Ishikawa (cell line): ENCODE results near the gene NPLOC4.

ENCODE experiments used
- CEBPB ChIP-seq: IDR thresholded peaks from 2 replicates; pipeline ENCODE4 v1.6.1; 2012
- CREB1 ChIP-seq: IDR thresholded peaks from 2 replicates; pipeline ENCODE4 v1.6.1; 2012; ENCODE audit warnings: low read depth
- EGR1 ChIP-seq: IDR thresholded peaks from 2 replicates; pipeline ENCODE4 v1.6.1; 2012
- EP300 ChIP-seq: IDR thresholded peaks from 2 replicates; pipeline ENCODE4 v1.6.1; 2012; ENCODE audit warnings: borderline replicate concordance
- FOXM1 ChIP-seq: IDR thresholded peaks from 2 replicates; pipeline ENCODE4 v1.6.1; 2012; ENCODE audit warnings: low read depth, borderline replicate concordance
- MAX ChIP-seq: IDR thresholded peaks from 2 replicates; pipeline ENCODE4 v1.6.1; 2012
- NFIC ChIP-seq: IDR thresholded peaks from 2 replicates; pipeline ENCODE4 v1.6.1; 2012
- RAD21 ChIP-seq: IDR thresholded peaks from 2 replicates; pipeline ENCODE4 v1.6.1; 2012; ENCODE audit warnings: low read depth
- REST ChIP-seq: IDR thresholded peaks from 2 replicates; pipeline ENCODE4 v1.6.1; 2012; ENCODE audit warnings: low read depth, mild to moderate bottlenecking
- TAF1 ChIP-seq: IDR thresholded peaks from 2 replicates; pipeline ENCODE4 v1.6.1; 2012; ENCODE audit warnings: low read depth, mild to moderate bottlenecking
- TCF12 ChIP-seq: IDR thresholded peaks from 2 replicates; pipeline ENCODE4 v1.6.1; 2012; ENCODE audit warnings: low read depth
- TEAD4 ChIP-seq: IDR thresholded peaks from 2 replicates; pipeline ENCODE4 v1.6.1; 2012
- USF1 ChIP-seq: IDR thresholded peaks from 2 replicates; pipeline ENCODE4 v1.6.1; 2012
- YY1 ChIP-seq: IDR thresholded peaks from 2 replicates; pipeline ENCODE4 v1.6.1; 2012; ENCODE audit warnings: low read depth
- ZBTB7A ChIP-seq: IDR thresholded peaks from 2 replicates; pipeline ENCODE4 v1.6.1; 2012; ENCODE audit warnings: low read depth

Gene NPLOC4

DNA sequence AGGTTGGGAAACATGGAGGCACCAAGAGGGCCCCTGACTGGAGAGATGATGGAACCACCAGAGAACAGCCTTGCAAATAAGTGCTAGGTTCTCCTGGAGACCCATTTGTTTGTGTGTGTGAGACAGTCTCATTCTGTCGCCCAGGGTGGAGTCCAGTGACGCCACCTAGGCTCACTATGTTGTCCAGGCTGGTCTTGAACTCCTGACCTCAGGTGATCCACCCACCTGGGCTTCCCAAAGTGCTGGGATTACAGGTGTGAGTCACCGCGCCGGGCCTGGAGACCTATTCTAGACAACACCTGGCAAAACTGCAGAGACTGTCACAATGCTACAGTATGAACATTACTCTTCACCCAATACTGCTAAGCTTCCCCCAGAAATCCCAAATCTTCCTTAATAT lies 1.5 kb downstream of the NPLOC4 start:
- TF ChIP-seq USF1 (no peak), TCF12 (no peak)

DNA sequence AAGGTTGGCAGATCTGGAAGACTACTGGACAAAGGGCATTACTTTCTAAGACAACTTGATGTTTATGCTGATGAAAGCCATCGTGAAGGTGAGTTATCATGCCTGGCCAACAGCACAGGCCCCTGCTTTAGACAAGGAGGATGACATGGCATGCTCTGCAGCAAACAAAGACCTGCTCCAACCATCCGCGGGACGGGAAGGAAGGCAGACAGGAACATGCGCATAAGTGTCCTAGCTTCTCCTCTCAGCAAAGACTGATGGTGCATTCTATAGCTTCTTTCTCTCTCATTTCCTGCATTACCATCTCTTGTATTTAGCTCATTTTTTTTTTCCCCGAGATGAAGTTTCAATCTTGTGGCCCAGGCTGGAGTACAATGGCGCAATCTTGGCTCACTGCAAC lies 5.4 kb downstream of the NPLOC4 start:
- TF ChIP-seq TEAD4: no peak
- no peak for TF ChIP-seq TAF1
- no peak for TF ChIP-seq EP300
- no peak for TF ChIP-seq EGR1
- no peak for TF ChIP-seq MAX
- TF ChIP-seq RAD21: no peak
- TF ChIP-seq ZBTB7A: no peak
- no peak for TF ChIP-seq USF1
- TF ChIP-seq CEBPB: no peak
- TF ChIP-seq REST: no peak
- no peak for TF ChIP-seq FOXM1
- no peak for TF ChIP-seq TCF12
- no peak for TF ChIP-seq YY1
- no peak for TF ChIP-seq CREB1
- TF ChIP-seq NFIC: no peak

DNA sequence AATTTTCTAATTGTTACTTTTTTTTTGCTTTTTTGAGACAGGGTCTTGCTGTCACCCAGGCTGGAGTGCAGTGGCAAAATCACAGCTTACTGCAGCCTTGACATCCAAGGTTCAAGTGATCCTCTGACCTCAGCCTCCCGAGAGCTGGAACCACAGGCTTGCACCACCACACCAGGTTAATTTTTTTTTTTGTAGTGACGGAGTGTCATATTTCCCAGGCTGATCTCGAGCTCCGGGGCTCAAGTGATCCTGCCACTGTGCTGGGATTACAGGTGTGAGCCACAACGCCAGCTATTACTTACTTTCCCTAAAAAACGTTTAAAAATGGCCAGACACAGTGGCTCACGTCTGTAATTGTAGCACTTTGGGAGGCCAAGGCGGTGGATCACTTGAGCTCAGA lies 6.6 kb downstream of the NPLOC4 start:
- TF ChIP-seq FOXM1 (no peak), ZBTB7A (no peak), USF1 (no peak), TAF1 (no peak), RAD21 (no peak), YY1 (no peak), NFIC (no peak), TEAD4 (no peak), EGR1 (no peak), CEBPB (no peak), EP300 (no peak), TCF12 (no peak), MAX (no peak)

DNA sequence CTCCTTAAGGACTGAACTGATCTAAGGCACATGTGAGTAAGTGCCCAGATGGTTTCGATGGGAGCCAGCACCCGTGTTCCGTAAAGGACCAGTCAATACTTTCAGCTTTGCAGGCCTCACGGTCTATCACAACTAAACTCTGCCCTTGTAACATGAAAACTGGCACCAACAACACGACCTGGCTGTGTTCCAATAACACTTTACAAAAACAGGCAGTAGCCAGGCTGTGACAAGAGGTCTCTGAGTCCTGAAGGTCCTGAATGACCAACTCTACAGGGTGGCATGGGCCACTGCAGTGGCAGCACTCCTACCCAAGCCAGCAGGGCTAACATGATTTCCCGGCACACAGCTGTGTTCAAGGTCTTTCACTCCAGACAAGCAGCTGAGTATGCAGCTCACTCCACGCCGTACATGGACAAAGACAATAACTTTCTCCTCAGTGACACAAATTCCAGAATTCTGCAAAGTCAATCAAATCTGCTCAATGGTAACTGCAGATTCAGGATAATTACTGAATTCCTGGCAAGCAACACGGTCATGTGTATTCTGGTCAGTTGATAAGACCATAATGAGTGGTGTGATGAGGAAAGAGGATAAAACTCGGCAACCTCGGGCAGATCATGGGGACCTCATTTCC lies 15.3 kb downstream of the NPLOC4 start:
- TF ChIP-seq TCF12: no peak

DNA sequence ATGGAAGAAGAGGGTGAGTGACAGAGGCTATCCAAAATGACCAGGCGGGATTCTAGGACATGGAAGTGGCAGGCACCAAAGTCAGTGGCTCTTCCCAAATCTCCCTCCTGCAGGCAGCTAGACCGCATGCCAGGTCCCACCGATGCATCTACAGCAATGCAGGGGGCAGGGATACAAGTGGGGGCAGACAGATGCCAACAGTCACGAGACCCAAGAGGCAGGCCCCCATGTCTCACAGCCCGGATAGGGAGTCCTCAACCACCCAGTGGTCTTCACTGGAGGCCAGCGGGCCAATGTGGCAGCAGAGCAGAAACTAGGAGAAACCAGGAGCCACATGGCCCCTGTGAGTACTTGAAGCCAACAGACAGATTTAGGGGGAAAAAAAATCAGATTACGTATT lies 20.0 kb downstream of the NPLOC4 start:
- no peak for TF ChIP-seq MAX
- TF ChIP-seq TCF12: no peak
- no peak for TF ChIP-seq REST
- TF ChIP-seq EGR1: no peak
- TF ChIP-seq TEAD4: no peak
- no peak for TF ChIP-seq EP300
- no peak for TF ChIP-seq FOXM1
- no peak for TF ChIP-seq ZBTB7A

GRCh38 chr17:81615401-81615930 lies 21.4 kb downstream of the NPLOC4 start:
- no peak for TF ChIP-seq TEAD4
- no peak for TF ChIP-seq RAD21
- TF ChIP-seq MAX: no peak
- TF ChIP-seq ZBTB7A: no peak
- no peak for TF ChIP-seq EP300
- TF ChIP-seq FOXM1: no peak
- TF ChIP-seq CREB1: no peak
- no peak for TF ChIP-seq USF1
- no peak for TF ChIP-seq TCF12
- TF ChIP-seq TAF1: no peak
- TF ChIP-seq CEBPB: no peak
- TF ChIP-seq REST: no peak
- TF ChIP-seq YY1: no peak
